GM18868 (cell line): ENCODE results near the gene FSD1L.
"Not testable (repeated sequence)": the region's sequence is repeated elsewhere in the genome, so short reads cannot be mapped to it uniquely, and the experiment has no call there.

Source experiments
- ATAC-seq: cut with Tn5 transposase; IDR thresholded peaks from one replicate; pipeline ENCODE4 v1.9.1; 2021; ENCODE audit warnings: mild to moderate bottlenecking, moderate library complexity; ENCODE audit not compliant: unreplicated experiment

Gene FSD1L

GRCh38 chr9:105541838-105542237 is 94.0 kb downstream of the FSD1L start:
- ATAC-seq = peak; percentile 99

GRCh38 chr9:105554042-105554441 is 106.2 kb downstream of the FSD1L start:
- no peak for ATAC-seq

- ATAC-seq = peak; percentile 95
Measured at GRCh38 chr9:105557804-105558610, 110.2 kb downstream of the FSD1L start, which contains the start of gene FKTN. FKTN (plus strand) TSS chr9:105558131; CDS start chr9:105575033, 16,902 bp downstream.

- ATAC-seq = no peak
Measured at GRCh38 chr9:105572455-105572854, 124.6 kb downstream of the FSD1L start.

- ATAC-seq = not testable (repeated sequence)
Measured at GRCh38 chr9:105579952-105580351, 132.1 kb downstream of the FSD1L start.

- ATAC-seq = not testable (repeated sequence)
Measured at GRCh38 chr9:105581550-105581949, 133.7 kb downstream of the FSD1L start.

GRCh38 chr9:105593145-105593544 is 145.3 kb downstream of the FSD1L start:
- no peak for ATAC-seq
